Measurements from ENCODE around the gene RAB3C.

RAB3C gene

DNA sequence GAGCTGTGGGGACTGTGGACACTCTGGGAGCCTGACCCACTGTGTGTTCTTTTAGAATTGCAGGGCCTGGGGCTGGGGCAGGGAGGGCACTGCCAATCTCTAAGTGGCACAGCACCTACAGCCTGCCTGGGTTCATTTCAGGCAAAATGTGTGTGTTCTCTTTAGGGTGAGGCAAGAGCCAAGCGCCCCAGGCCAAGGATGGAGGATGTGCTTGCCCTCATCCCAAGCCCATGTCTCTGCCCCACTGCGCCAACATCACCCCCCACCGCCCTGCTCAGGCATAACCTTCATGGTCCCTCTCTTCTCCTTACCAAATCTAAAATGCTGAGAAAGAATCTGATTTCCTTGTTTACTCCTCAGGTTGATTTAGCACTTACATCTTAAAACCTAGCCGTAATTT is 304.4 kb downstream of the RAB3C start:
- no peaks in the 10 kb centered on the region for H3K9me3 ChIP-seq (ENCODE audit: insufficient read depth, low read depth, low read length)
- H3K36me3 ChIP-seq (ENCODE audit: insufficient read depth, low read length): no peaks in the 10 kb centered on the region
- no peak overlapping the region for H3K9ac ChIP-seq (ENCODE audit: low read depth, low read length, poor library complexity, severe bottlenecking)
- H3K4me3 ChIP-seq (ENCODE audit: low read length, poor library complexity, severe bottlenecking): no peak overlapping the region
- TF ChIP-seq, protein P1, sequence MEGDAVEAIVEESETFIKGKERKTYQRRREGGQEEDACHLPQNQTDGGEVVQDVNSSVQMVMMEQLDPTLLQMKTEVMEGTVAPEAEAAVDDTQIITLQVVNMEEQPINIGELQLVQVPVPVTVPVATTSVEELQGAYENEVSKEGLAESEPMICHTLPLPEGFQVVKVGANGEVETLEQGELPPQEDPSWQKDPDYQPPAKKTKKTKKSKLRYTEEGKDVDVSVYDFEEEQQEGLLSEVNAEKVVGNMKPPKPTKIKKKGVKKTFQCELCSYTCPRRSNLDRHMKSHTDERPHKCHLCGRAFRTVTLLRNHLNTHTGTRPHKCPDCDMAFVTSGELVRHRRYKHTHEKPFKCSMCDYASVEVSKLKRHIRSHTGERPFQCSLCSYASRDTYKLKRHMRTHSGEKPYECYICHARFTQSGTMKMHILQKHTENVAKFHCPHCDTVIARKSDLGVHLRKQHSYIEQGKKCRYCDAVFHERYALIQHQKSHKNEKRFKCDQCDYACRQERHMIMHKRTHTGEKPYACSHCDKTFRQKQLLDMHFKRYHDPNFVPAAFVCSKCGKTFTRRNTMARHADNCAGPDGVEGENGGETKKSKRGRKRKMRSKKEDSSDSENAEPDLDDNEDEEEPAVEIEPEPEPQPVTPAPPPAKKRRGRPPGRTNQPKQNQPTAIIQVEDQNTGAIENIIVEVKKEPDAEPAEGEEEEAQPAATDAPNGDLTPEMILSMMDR (conservative IDR thresholded peaks at IDR 0.05; ENCODE audit: low read length): no peak
- no peak for TF ChIP-seq EZH2phosphoT487 (IDR thresholded peaks at IDR 0.05; ENCODE audit: borderline replicate concordance)
- H3K4me2 ChIP-seq (ENCODE audit: low read depth, low read length, poor library complexity, severe bottlenecking): peak overlapping the region; percentile 30
- H2AFZ ChIP-seq (ENCODE audit: low read length): peak overlapping the region; percentile 91
- peaks cover 3% of the 10 kb centered on the region for H3K4me1 ChIP-seq (ENCODE audit: insufficient read depth, low read length, poor library complexity, severe bottlenecking)
- no peaks in the 10 kb centered on the region for H4K20me1 ChIP-seq (ENCODE audit: insufficient read depth, low read length, poor library complexity, severe bottlenecking)
- H3F3A ChIP-seq (ENCODE audit: low read depth): no peaks in the 10 kb centered on the region
- no peaks in the 10 kb centered on the region for H3K79me2 ChIP-seq (ENCODE audit: insufficient read depth, low read length)
- H3K9me2 ChIP-seq (replicated peaks; ENCODE audit: low read depth, low read length): no peaks in the 10 kb centered on the region
- no peaks in the 10 kb centered on the region for H3K27me3 ChIP-seq (ENCODE audit: insufficient read depth, low read length, poor library complexity, severe bottlenecking)

DNA sequence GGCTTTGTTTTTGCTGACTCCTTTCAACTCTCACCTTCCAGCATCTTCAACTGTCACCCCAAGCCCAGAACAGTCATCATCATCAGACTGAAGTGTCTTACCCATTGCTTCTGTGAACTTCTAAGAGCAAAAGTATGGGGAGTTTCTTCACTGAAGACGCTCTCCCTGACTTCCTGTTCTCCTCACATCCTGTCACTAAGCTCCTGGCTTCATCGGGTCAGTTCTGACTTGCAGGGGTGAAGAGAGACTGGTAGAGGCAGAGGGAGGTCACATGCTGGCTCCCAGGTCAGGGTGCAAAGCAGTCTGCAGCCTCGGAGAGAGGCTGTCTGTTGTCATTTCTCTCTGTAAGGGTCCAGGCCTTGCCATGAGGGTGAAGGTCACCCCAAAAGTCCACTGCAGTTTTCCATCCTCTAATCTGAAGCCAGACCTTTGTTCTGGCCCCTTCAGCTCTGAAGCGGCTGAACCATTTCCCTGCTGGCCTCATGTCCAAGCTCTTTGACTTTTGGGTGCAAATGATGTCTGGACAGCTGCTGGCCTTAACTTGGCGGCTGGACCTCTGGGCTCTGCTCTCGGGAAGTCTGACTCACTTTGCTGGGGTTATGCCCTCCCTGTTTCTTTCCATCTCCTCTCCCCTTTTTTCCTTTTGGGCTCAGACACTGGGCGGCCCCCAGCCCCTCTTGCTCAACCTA is 305.0 kb downstream of the RAB3C start:
- H3F3A ChIP-seq (ENCODE audit: low read depth): no peaks in the 10 kb centered on the region
- no peak overlapping the region for H3K9ac ChIP-seq (ENCODE audit: low read depth, low read length, poor library complexity, severe bottlenecking)
- no peak for TF ChIP-seq EZH2phosphoT487 (IDR thresholded peaks at IDR 0.05; ENCODE audit: borderline replicate concordance)
- TF ChIP-seq, protein P1 (conservative IDR thresholded peaks at IDR 0.05; ENCODE audit: low read length): no peak
- H4K20me1 ChIP-seq (ENCODE audit: insufficient read depth, low read length, poor library complexity, severe bottlenecking): no peaks in the 10 kb centered on the region
- H3K4me2 ChIP-seq (ENCODE audit: low read depth, low read length, poor library complexity, severe bottlenecking): no peak overlapping the region
- peaks cover 3% of the 10 kb centered on the region for H3K4me1 ChIP-seq (ENCODE audit: insufficient read depth, low read length, poor library complexity, severe bottlenecking)
- no peaks in the 10 kb centered on the region for H3K27me3 ChIP-seq (ENCODE audit: insufficient read depth, low read length, poor library complexity, severe bottlenecking)
- no peaks in the 10 kb centered on the region for H3K79me2 ChIP-seq (ENCODE audit: insufficient read depth, low read length)
- no peak overlapping the region for H3K4me3 ChIP-seq (ENCODE audit: low read length, poor library complexity, severe bottlenecking)
- H3K9me3 ChIP-seq (ENCODE audit: insufficient read depth, low read depth, low read length): no peaks in the 10 kb centered on the region
- peak overlapping the region; percentile 91 for H2AFZ ChIP-seq (ENCODE audit: low read length)
- no peaks in the 10 kb centered on the region for H3K36me3 ChIP-seq (ENCODE audit: insufficient read depth, low read length)
- H3K9me2 ChIP-seq (replicated peaks; ENCODE audit: low read depth, low read length): no peaks in the 10 kb centered on the region

DNA sequence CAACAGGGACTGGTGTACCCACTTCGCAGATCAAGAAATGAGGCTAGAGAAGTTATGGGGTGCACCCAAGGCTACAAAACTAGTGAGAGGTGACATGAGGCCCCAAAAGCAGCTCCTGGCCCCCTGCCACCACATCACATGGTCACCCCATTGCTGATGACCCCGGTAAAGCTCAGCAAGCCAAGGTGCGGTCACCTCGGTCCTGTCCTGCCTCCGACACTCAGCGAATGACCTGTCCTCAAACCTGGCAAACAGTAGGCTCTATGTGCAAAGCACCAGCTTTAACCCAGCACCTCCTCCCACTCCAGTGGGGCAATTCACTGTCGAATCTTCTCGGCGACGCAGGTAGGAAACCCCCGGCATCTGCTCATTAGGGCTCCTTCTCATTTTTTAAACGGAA is 307.4 kb downstream of the RAB3C start:
- no peak overlapping the region for H3K4me3 ChIP-seq (ENCODE audit: low read length, poor library complexity, severe bottlenecking)
- H3K36me3 ChIP-seq (ENCODE audit: insufficient read depth, low read length): no peaks in the 10 kb centered on the region
- H3K4me2 ChIP-seq (ENCODE audit: low read depth, low read length, poor library complexity, severe bottlenecking): no peak overlapping the region
- H4K20me1 ChIP-seq (ENCODE audit: insufficient read depth, low read length, poor library complexity, severe bottlenecking): no peaks in the 10 kb centered on the region
- peaks cover 3% of the 10 kb centered on the region for H3K4me1 ChIP-seq (ENCODE audit: insufficient read depth, low read length, poor library complexity, severe bottlenecking)
- no peaks in the 10 kb centered on the region for H3K79me2 ChIP-seq (ENCODE audit: insufficient read depth, low read length)
- no peak for TF ChIP-seq EZH2phosphoT487 (IDR thresholded peaks at IDR 0.05; ENCODE audit: borderline replicate concordance)
- TF ChIP-seq, protein P1 (conservative IDR thresholded peaks at IDR 0.05; ENCODE audit: low read length): no peak
- no peaks in the 10 kb centered on the region for H3K9me2 ChIP-seq (replicated peaks; ENCODE audit: low read depth, low read length)
- no peak overlapping the region for H2AFZ ChIP-seq (ENCODE audit: low read length)
- no peaks in the 10 kb centered on the region for H3K27me3 ChIP-seq (ENCODE audit: insufficient read depth, low read length, poor library complexity, severe bottlenecking)
- no peak overlapping the region for H3K9ac ChIP-seq (ENCODE audit: low read depth, low read length, poor library complexity, severe bottlenecking)
- no peaks in the 10 kb centered on the region for H3F3A ChIP-seq (ENCODE audit: low read depth)
- H3K9me3 ChIP-seq (ENCODE audit: insufficient read depth, low read depth, low read length): no peaks in the 10 kb centered on the region
